Ectodermal cell (in vitro differentiated cells): Measurements from ENCODE around the gene USP13.

ENCODE experiments used
- H3K27ac ChIP-seq: 2 replicates; pipeline ENCODE4 v1.7.0; 2013; ENCODE audit warnings: mild to moderate bottlenecking, low read depth, low read length; ENCODE audit not compliant: insufficient read depth, poor library complexity, severe bottlenecking
- H3K27me3 ChIP-seq: 2 replicates; pipeline ENCODE4 v1.7.0; 2013; ENCODE audit warnings: mild to moderate bottlenecking, low read length; ENCODE audit not compliant: insufficient read depth, control insufficient read depth, poor library complexity, severe bottlenecking
- H3K36me3 ChIP-seq: one replicate; pipeline ENCODE4 v1.7.0; 2013; ENCODE audit warnings: low read length; ENCODE audit not compliant: control insufficient read depth, insufficient read depth
- H3K4me1 ChIP-seq: one replicate; pipeline ENCODE4 v1.7.0; 2013; ENCODE audit warnings: low read length; ENCODE audit not compliant: control insufficient read depth, insufficient read depth
- H3K4me3 ChIP-seq: 2 replicates; pipeline ENCODE4 v1.7.0; 2013; ENCODE audit warnings: low read depth, low read length, control low read depth; ENCODE audit not compliant: insufficient read depth
- H3K9me3 ChIP-seq: 2 replicates; pipeline ENCODE4 v1.7.0; 2013; ENCODE audit warnings: mild to moderate bottlenecking, low read length, moderate library complexity; ENCODE audit not compliant: control insufficient read depth
- WGBS, 2 experiments: methylation state at CpG; one replicate each; pipeline ENCODE4 v1.1.7; 2013; ENCODE audit warnings: missing lambda C conversion rate in 2 of 2; 5-methylcytosine and 5-hydroxymethylcytosine counted together

The USP13 gene

DNA sequence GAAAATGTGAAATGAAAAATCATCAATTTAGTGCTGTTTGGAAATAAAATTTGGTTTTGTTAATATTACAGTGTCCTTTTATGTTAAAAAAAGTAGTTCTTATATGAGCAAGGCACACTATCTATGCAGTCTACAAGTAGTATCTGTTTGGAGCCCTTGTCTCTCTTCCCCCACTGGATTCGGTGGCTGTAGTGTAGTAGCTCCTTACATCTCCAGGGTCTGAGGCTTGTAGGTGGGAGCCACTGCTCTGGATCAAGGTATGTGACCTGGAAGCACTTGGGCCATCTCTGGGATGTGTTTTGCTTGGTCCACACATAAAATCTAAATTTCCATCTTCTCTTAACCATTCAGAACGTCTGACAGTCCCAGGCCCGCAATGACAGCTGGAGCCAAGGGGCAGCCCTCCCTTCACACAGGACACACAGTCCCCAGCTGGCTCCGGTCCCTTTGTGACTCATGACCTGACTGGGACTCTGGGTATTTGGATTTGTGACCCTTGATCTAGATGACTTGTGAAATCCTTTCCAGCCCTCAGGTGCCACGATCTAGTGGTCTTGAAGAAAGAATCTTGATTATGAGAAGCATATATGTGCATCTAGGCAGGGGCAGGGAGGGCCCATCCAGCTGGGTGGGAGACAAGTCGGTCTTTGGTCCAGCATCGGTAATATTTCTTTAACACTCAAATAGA lies 80.0 kb downstream of the USP13 start:
- WGBS, 2 experiments = 91 to 95% methylated on average over 7 of the region's 7 CpGs

DNA sequence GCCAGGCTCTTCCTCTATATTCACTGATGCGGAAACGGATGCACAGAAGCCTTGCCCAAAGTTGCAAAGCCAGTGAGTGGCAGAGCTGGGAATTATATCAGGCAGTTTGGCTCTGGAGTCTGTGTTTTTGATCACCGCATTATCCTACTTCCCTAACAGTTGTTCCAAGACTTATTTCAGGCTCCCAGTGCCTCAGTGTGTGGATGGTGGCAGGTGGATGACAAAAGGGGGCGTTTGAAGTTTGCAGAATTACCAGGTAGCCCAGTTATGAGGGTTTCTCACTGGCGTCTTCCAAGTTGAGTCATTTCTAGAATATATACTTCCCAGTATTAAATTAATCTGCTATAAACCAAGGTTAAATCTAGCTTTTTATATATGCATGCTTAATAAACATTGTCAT lies 81.0 kb downstream of the USP13 start:
- no peak overlapping the region for H3K4me3 ChIP-seq
- no peaks in the 10 kb centered on the region for H3K9me3 ChIP-seq
- no peaks in the 10 kb centered on the region for H3K4me1 ChIP-seq
- H3K36me3 ChIP-seq = peaks cover 19% of the 10 kb centered on the region
- 96 to 97% methylated on average over 5 of the region's 5 CpGs for WGBS, 2 experiments
- no peaks in the 10 kb centered on the region for H3K27me3 ChIP-seq
- no peak overlapping the region for H3K27ac ChIP-seq

More for the DNA sequence above, 80.0 kb downstream of the USP13 start:
- Histone ChIP-seq H3K9me3 (no peaks in the 10 kb centered on the region), H3K27ac (no peak overlapping the region), H3K4me1 (no peaks in the 10 kb centered on the region), H3K27me3 (no peaks in the 10 kb centered on the region), H3K36me3 (peaks cover 19% of the 10 kb centered on the region), H3K4me3 (no peak overlapping the region)

DNA sequence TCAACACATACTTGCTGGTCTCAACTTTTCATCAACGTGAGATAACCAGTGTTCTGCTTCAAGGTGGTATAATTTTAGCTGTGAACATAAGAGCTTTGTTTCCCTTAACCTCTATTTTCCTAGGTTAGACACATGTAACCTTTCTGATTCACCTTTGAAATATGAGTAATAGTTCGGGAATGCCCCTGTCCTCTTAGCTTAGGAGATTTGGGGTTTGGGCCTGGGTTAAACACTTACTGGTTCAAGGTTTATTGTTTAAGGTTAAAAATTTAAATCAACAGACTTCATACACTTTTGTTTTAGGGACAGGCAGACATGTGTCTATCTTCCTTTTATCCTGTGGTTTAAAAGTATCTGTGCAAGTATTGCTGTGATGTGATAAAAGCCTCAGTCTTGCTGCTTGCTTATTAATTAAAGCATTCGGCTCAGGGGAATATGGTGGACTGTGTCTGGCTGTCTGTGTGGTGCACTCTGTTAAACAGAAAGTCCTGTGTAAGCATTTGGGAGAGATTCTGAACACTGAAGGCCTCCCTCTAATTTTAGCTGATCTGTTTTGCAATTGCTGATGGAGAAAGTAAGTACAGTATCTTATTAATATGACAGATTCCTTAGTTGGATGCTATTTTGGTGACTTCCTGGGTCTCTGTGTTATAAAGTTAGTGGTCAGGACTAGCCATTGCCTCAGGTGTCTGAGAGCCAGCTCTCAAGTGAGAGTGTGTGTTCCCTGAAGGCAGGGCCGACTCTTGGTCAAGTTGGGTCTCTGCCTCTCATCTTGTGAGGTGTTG lies 81.8 kb downstream of the USP13 start:
- H3K27me3 ChIP-seq = no peaks in the 10 kb centered on the region
- peaks cover 19% of the 10 kb centered on the region for H3K36me3 ChIP-seq
- no peak overlapping the region for H3K4me3 ChIP-seq
- no peak overlapping the region for H3K27ac ChIP-seq
- 92 to 97% methylated on average over 3 to 4 of the region's 4 CpGs for WGBS, 2 experiments
- H3K9me3 ChIP-seq = no peaks in the 10 kb centered on the region
- no peaks in the 10 kb centered on the region for H3K4me1 ChIP-seq

DNA sequence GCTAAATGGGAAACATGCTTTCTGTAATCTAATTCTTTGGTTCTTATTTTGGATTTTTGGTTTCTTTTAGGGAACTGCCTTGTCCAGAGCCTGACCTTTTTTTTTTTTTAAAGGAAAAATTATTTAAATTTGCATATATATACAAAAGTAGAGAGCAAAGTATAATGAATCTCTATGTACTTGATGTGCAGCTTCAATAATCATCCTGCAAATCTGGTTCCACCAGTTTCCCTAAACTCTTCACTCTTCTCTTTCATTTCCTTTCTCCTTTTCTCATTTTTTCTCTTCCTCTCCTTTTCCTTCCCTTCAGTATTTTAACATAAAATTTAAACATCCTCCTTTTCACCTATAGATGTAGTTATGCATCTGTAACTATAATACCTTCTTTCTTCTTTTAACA lies 82.5 kb downstream of the USP13 start:
- H3K36me3 ChIP-seq = peaks cover 18% of the 10 kb centered on the region
- H3K27me3 ChIP-seq = no peaks in the 10 kb centered on the region
- no peak overlapping the region for H3K4me3 ChIP-seq
- no peaks in the 10 kb centered on the region for H3K4me1 ChIP-seq
- no peaks in the 10 kb centered on the region for H3K9me3 ChIP-seq
- H3K27ac ChIP-seq = no peak overlapping the region

DNA sequence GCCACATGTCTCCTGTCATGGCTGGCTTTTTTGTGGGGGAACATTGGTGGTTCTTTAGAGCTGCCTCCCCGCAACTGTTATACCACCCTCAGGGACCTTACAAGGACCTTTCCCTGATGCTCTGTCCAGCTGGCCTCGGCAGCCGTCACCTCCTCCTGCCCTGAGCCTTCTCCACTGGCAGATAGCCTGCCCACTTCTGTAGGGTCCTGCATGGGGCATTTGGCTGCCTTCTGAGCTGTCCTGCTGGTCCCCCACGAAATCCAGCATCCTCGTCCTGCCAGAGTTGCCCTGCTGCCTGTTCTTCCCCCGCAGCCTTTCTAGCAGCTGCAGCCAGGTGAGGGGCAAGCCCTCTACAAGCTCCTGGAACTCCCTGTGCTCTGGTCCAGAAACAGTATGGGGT lies 86.2 kb downstream of the USP13 start:
- Histone ChIP-seq H3K4me1 (no peaks in the 10 kb centered on the region), H3K4me3 (no peak overlapping the region), H3K36me3 (peaks cover 5% of the 10 kb centered on the region), H3K9me3 (no peaks in the 10 kb centered on the region), H3K27ac (no peak overlapping the region), H3K27me3 (no peaks in the 10 kb centered on the region)
- 94 to 95% methylated on average over 6 of the region's 6 CpGs for WGBS, 2 experiments

DNA sequence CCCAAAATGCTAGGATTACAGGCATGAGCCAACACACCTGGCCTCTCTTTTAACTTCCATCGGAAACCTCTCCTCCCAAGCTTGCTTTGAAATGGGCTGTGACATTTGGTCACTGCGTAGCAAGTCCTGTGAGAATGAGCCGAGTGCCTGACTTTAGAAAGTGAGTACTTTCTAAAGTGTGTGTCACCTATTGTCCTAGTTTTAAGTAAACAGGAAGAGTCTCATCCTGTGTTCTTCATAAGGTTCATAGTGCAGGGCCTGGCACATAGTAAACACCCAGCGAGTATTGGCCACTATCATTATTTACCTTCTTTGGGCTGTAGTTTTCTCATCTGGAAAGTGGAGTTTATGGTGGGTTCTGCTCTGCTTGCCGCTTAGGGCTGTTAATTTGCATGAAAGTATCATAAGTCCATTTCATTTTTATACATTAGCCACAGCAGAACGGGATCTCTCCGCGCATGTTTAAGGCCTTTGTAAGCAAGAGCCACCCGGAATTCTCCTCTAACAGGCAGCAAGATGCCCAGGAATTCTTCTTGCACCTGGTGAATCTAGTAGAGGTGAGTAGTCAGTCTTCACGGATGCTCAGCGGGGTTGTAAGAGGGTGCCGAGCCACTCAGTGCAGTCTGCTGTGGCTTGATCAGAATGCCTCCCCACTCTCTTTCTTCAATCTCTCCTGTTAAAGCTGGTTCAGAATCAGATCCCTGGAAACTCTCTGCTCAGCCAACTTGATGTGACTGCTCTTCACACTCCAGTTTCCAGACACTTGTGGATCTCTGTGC lies 87.2 kb downstream of the USP13 start:
- H3K4me3 ChIP-seq = no peak overlapping the region
- H3K9me3 ChIP-seq = no peaks in the 10 kb centered on the region
- no peak overlapping the region for H3K27ac ChIP-seq
- 95% methylated on average over 10 to 12 of the region's 12 CpGs for WGBS, 2 experiments
- H3K4me1 ChIP-seq = no peaks in the 10 kb centered on the region
- H3K27me3 ChIP-seq = no peaks in the 10 kb centered on the region
- peaks cover 5% of the 10 kb centered on the region for H3K36me3 ChIP-seq

DNA sequence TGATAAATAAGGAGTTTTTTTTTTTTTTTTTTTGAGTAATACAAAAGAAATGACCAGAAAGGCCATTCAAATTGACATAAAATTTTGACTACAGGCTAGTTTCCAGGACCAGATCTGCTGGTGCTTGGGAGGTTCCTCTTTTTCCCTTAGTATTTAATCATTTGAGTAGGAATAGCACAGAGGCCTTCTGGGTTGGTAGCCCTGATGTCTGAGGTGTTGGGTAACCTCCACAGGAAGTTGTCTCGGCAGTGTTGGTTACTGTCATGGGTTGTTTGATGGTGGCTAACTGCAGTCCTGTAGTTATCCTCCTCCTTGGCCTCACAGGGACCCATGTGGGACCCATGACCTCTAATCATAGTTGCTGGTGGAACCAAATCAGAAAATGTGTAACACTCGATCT lies 91.1 kb downstream of the USP13 start:
- no peaks in the 10 kb centered on the region for H3K4me1 ChIP-seq
- no peaks in the 10 kb centered on the region for H3K27me3 ChIP-seq
- H3K9me3 ChIP-seq = no peaks in the 10 kb centered on the region
- no peak overlapping the region for H3K27ac ChIP-seq
- WGBS, 2 experiments = 87 to 96% methylated on average over 2 of the region's 2 CpGs
- H3K36me3 ChIP-seq = peaks cover 5% of the 10 kb centered on the region
- no peak overlapping the region for H3K4me3 ChIP-seq

DNA sequence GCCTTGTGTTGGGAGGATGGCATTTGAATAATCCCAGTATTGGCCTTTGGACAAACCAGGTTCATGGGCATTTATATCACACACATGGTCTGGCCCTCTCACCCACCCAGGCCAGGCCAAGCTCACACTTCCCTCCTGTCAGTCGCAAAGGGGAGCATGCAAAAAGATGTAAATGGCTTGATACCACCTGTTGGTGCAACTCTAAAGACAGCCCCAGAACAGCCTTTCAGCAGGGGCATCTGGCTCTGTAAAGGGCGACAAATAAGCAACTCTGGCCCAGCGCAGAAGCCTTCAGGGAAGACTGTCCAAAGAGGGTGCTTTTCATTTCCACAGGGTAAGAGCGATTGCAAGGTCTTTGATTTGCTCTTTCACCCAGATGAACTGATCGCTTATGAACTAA lies 91.8 kb downstream of the USP13 start:
- Histone ChIP-seq H3K4me3 (no peak overlapping the region), H3K36me3 (peaks cover 5% of the 10 kb centered on the region), H3K27ac (no peak overlapping the region), H3K27me3 (no peaks in the 10 kb centered on the region), H3K9me3 (no peaks in the 10 kb centered on the region), H3K4me1 (no peaks in the 10 kb centered on the region)
- WGBS, 2 experiments = 87 to 88% methylated on average over 5 of the region's 5 CpGs

DNA sequence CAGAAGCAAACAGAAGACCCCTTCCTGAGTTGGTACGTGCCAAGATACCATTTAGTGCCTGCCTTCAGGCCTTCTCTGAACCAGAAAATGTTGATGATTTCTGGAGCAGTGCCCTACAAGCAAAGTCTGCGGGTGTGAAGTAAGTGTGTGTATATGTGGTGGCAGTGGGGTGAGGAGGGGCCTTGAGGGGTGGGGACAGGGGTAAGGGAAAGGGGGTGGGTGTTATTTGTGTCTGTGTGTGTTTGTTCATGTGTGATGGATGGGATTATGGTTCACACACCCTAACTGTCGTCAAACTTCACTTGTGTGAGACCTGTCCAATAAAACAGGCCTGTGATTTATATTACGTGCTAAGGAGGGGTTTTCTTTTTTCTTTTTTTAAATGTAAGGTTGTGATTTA lies 92.2 kb downstream of the USP13 start:
- no peak overlapping the region for H3K4me3 ChIP-seq
- peaks cover 4% of the 10 kb centered on the region for H3K36me3 ChIP-seq
- no peaks in the 10 kb centered on the region for H3K9me3 ChIP-seq
- 95 to 96% methylated on average over 3 of the region's 4 CpGs for WGBS, 2 experiments
- H3K4me1 ChIP-seq = no peaks in the 10 kb centered on the region
- H3K27ac ChIP-seq = no peak overlapping the region
- no peaks in the 10 kb centered on the region for H3K27me3 ChIP-seq

DNA sequence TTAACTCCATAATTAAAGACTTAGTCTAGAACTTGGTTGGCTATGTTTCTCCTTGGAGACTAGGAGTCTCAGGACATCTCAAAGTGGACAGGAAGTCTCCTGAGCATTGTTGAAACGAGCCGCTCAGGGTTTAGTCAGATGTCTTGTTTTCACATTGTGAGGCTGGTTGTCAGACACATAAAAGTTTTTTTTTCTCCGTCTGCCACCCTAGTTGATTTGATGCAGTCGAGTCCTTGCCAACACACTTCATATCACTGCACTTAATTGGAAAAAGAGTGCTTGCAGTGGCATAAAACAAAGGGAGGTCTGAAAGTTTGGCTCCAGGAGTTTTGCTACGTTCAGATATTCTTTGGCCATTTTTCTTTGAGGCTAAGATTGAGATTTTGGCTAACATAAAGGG lies 92.9 kb downstream of the USP13 start:
- Histone ChIP-seq H3K27me3 (no peaks in the 10 kb centered on the region), H3K9me3 (no peaks in the 10 kb centered on the region), H3K4me1 (no peaks in the 10 kb centered on the region), H3K4me3 (no peak overlapping the region), H3K36me3 (no peaks in the 10 kb centered on the region), H3K27ac (no peak overlapping the region)
- WGBS, 2 experiments = 76 to 79% methylated on average over 5 of the region's 5 CpGs
